ENCODE data around the gene ECEL1. TPM values are rescaled to one million over a fixed set of nuclear protein-coding genes. Genes with fewer than 3 reads are reported as not detected.
A peak's percentile ranks its signal among the peaks of the same experiment; 100 is the strongest.

Gene ECEL1
- under 1 TPM in 2 of 4 donors, not detected in 2; 0.68 to 0.83 TPM for total RNA-seq

- WGBS, result 4% methylated on average over 23 of the region's 102 CpGs
- Histone ChIP-seq H3K4me3 (peak within 1 kb of the TSS; percentile 39), H3K36me3 (no peaks in the 10 kb centered on the region), H3K4me1 (peaks cover 24% of the 10 kb centered on the region), H3K27me3 (peaks cover 77% of the 10 kb centered on the region), H3K9me3 (no peaks in the 10 kb centered on the region), H3K27ac (no peak within 1 kb of the TSS)
- no peak for DNase-seq (ENCODE audit: low spot score in 2 of 2)
- no peak for TF ChIP-seq CTCF (IDR thresholded peaks at IDR 0.05)
- TF ChIP-seq POLR2A (IDR thresholded peaks at IDR 0.05), result no peak
- TF ChIP-seq EP300 (IDR thresholded peaks at IDR 0.05), result no peak
- TF ChIP-seq POLR2AphosphoS5 (IDR thresholded peaks at IDR 0.05), result no peak
Observed at GRCh38 chr2:232487385-232488096, at the start of gene ECEL1. TSS of gene ECEL1 (minus strand) at chr2:232487834. CDS start at chr2:232486653, 1,181 bp downstream.

GRCh38 chr2:232537079-232537478 is 49.4 kb upstream of the ECEL1 start:
- TF ChIP-seq CTCF (IDR thresholded peaks at IDR 0.05) (no peak), EP300 (IDR thresholded peaks at IDR 0.05) (no peak), POLR2AphosphoS5 (IDR thresholded peaks at IDR 0.05) (no peak), POLR2A (IDR thresholded peaks at IDR 0.05) (no peak)
- DNase-seq (ENCODE audit: low spot score in 2 of 2), result peak in 1 of 2 donors; percentile 60
- 49% methylated on average over 5 of the region's 5 CpGs for WGBS
- Histone ChIP-seq H3K27ac (no peak overlapping the region), H3K4me3 (no peak overlapping the region), H3K4me1 (peaks cover 8% of the 10 kb centered on the region), H3K36me3 (no peaks in the 10 kb centered on the region), H3K27me3 (peaks cover 43% of the 10 kb centered on the region), H3K9me3 (no peaks in the 10 kb centered on the region)

- peaks cover 8% of the 10 kb centered on the region for H3K4me1 ChIP-seq
- H3K27me3 ChIP-seq, result peaks cover 48% of the 10 kb centered on the region
- DNase-seq (ENCODE audit: low spot score in 2 of 2), result no peak
- no peak overlapping the region for H3K27ac ChIP-seq
- TF ChIP-seq POLR2A (IDR thresholded peaks at IDR 0.05) (no peak), POLR2AphosphoS5 (IDR thresholded peaks at IDR 0.05) (no peak), CTCF (IDR thresholded peaks at IDR 0.05) (no peak), EP300 (IDR thresholded peaks at IDR 0.05) (no peak)
- no peak overlapping the region for H3K4me3 ChIP-seq
- WGBS, result 91% methylated on average over 5 of the region's 5 CpGs
- H3K36me3 ChIP-seq, result no peaks in the 10 kb centered on the region
- no peaks in the 10 kb centered on the region for H3K9me3 ChIP-seq
Observed at GRCh38 chr2:232535761-232536530, 48.3 kb upstream of the ECEL1 start.

- Histone ChIP-seq H3K27me3 (peaks cover 47% of the 10 kb centered on the region), H3K36me3 (no peaks in the 10 kb centered on the region), H3K9me3 (no peaks in the 10 kb centered on the region), H3K4me3 (no peak overlapping the region), H3K27ac (no peak overlapping the region), H3K4me1 (peaks cover 8% of the 10 kb centered on the region)
- DNase-seq (ENCODE audit: low spot score in 2 of 2), result no peak
- WGBS, result 66% methylated on average over 11 of the region's 14 CpGs
- TF ChIP-seq CTCF (IDR thresholded peaks at IDR 0.05) (no peak), POLR2A (IDR thresholded peaks at IDR 0.05) (no peak)
Observed at GRCh38 chr2:232534940-232535651, 47.5 kb upstream of the ECEL1 start.
